Measurements from ENCODE around the gene STON2. TPM values are rescaled to one million over a fixed set of nuclear protein-coding genes. Genes with fewer than 3 reads are reported as not detected.

STON2 gene
- total and polyA plus RNA-seq, 2 experiments from 2014 or later: 5.0 to 22.7 TPM

DNA sequence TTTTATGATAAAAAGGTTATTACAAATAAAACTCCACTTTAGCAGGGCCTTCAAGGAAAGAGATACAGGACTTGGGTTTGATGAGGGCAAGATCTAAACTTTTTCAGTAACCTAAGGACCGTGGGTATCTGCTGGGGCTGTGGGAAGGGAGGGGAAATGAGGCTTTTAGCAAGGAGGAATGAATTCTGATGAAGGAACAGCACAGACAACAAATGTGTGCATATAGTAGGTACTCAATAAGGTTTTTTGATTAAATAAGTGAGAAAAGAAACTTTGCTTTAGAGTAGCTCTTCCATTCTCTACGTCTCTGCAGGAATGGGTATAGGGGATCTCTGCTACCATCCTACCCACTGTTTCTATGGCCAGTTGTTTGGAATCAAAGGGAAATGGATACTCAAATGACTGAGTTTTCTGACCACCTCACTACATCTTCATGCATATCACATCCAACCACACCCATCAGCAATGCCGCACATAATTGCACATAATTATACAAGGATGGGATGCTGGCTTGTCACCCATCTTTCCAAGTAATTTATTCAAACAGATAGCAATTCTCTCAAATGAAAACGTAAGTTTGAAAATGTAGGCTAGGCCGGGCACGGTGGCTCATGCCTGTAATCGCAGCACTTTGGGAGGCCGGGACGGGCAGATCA, 119.9 kb downstream of the STON2 start:
- Histone ChIP-seq H3K79me2 (no peaks in the 10 kb centered on the region), H3K27ac (no peak overlapping the region), H2AFZ (no peak overlapping the region), H3K4me3 (no peak overlapping the region), H3K36me3 (replicated peaks; ENCODE audit: insufficient read depth, low read depth) (no peaks in the 10 kb centered on the region), H3K9me2 (replicated peaks; ENCODE audit: insufficient read depth) (no peaks in the 10 kb centered on the region), H3K4me2 (no peak overlapping the region), H3K27me3 (no peaks in the 10 kb centered on the region), H3K4me1 (ENCODE audit: insufficient read depth) (peaks cover 5% of the 10 kb centered on the region), H3K9me3 (ENCODE audit: low read depth) (no peaks in the 10 kb centered on the region), H4K20me1 (ENCODE audit: insufficient read depth, poor library complexity, severe bottlenecking) (no peaks in the 10 kb centered on the region)
- WGBS (ENCODE audit: low lambda C conversion rate, missing lambda C conversion rate): 96% methylated on average over 9 of the region's 9 CpGs
- DNase-seq (ENCODE audit: low spot score): no peak
- TF ChIP-seq EZH2phosphoT487 (IDR thresholded peaks at IDR 0.05; ENCODE audit: low read depth, severe bottlenecking, unreplicated experiment) (no peak), EZH2 (IDR thresholded peaks at IDR 0.05; ENCODE audit: borderline replicate concordance) (no peak)
- TF ChIP-seq, protein P1, sequence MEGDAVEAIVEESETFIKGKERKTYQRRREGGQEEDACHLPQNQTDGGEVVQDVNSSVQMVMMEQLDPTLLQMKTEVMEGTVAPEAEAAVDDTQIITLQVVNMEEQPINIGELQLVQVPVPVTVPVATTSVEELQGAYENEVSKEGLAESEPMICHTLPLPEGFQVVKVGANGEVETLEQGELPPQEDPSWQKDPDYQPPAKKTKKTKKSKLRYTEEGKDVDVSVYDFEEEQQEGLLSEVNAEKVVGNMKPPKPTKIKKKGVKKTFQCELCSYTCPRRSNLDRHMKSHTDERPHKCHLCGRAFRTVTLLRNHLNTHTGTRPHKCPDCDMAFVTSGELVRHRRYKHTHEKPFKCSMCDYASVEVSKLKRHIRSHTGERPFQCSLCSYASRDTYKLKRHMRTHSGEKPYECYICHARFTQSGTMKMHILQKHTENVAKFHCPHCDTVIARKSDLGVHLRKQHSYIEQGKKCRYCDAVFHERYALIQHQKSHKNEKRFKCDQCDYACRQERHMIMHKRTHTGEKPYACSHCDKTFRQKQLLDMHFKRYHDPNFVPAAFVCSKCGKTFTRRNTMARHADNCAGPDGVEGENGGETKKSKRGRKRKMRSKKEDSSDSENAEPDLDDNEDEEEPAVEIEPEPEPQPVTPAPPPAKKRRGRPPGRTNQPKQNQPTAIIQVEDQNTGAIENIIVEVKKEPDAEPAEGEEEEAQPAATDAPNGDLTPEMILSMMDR (IDR thresholded peaks at IDR 0.05; ENCODE audit: poor library complexity): no peak

DNA sequence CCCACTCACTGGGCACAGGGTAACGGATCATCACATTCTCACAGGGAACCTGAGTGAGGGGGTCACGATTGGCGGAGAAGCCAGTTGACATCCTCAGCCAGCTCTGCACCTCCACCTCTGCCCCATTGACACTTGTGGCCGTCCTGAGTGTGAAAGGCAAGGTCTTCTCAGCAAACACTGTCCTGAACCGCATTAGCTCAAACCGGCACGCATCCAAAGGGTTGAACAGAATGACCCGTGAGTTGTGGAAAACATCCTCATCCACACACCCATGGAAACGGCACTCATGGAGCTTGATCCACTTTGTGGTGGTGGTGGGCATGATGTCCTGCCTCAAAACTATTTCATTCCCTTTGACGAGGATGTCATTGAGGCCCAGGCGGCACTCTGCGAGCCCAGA, 123.0 kb downstream of the STON2 start:
- no peaks in the 10 kb centered on the region for H3K9me3 ChIP-seq (ENCODE audit: low read depth)
- 96% methylated on average over 12 of the region's 12 CpGs for WGBS (ENCODE audit: low lambda C conversion rate, missing lambda C conversion rate)
- DNase-seq (ENCODE audit: low spot score): no peak
- TF ChIP-seq EZH2 (IDR thresholded peaks at IDR 0.05; ENCODE audit: borderline replicate concordance) (no peak), EZH2phosphoT487 (IDR thresholded peaks at IDR 0.05; ENCODE audit: low read depth, severe bottlenecking, unreplicated experiment) (no peak)
- TF ChIP-seq, protein P1 (IDR thresholded peaks at IDR 0.05; ENCODE audit: poor library complexity): no peak
- H3K4me3 ChIP-seq: no peak overlapping the region
- H2AFZ ChIP-seq: no peak overlapping the region
- no peaks in the 10 kb centered on the region for H3K36me3 ChIP-seq (replicated peaks; ENCODE audit: insufficient read depth, low read depth)
- H3K4me2 ChIP-seq: no peak overlapping the region
- peaks cover 5% of the 10 kb centered on the region for H3K4me1 ChIP-seq (ENCODE audit: insufficient read depth)
- no peaks in the 10 kb centered on the region for H3K79me2 ChIP-seq
- no peaks in the 10 kb centered on the region for H4K20me1 ChIP-seq (ENCODE audit: insufficient read depth, poor library complexity, severe bottlenecking)
- peak overlapping the region; percentile 59 for H3K27ac ChIP-seq
- H3K27me3 ChIP-seq: no peaks in the 10 kb centered on the region
- no peaks in the 10 kb centered on the region for H3K9me2 ChIP-seq (replicated peaks; ENCODE audit: insufficient read depth)

DNA sequence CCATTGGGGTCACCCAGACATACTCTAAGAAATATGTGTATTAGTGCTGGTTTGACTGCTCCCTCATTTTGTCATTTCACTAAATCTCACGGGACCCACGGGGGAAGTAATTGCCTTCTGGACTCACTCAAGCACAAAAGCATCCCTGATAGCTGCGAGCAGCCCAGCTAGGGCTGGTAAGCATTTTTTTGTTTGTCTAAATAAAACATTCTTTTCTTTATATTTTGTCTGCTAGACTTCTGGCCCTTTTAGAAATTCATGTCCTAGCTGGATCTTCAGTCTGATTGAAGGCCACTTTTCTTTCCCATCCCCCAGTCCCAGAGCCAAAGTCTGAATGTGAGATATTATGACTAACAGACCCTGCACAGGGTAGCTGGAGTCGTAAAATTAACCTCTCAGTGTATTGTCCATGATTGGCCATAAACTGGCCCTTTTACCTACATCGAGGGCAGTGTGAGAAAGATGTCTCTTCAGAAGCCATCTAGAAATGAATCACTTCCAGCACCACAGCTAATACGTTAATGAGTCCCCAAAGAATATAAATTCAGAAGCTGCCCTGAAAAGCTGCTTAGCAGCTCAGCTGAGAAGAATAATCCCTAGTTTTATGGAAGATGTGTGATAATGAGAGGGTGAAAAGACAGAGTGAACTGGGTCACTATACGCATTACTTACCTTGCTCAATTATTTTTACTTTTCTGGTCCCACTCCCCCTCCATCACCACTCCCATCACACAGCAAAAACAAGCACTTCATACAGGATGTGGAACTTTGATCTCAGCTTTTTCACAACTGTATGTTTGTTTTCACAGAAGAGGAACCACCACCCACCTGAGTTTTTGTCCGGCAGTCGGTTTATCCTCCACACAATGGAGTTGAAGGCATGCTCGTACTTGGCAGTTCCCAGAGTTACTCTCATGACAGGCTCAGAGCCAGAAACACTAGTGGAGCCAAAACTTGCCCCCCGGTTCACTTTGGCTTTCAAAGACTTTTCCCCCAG, 123.8 kb downstream of the STON2 start:
- 64% methylated on average over 11 of the region's 11 CpGs for WGBS (ENCODE audit: low lambda C conversion rate, missing lambda C conversion rate)
- no peak overlapping the region for H3K4me3 ChIP-seq
- TF ChIP-seq, protein P1 (IDR thresholded peaks at IDR 0.05; ENCODE audit: poor library complexity): no peak
- no peak for TF ChIP-seq EZH2phosphoT487 (IDR thresholded peaks at IDR 0.05; ENCODE audit: low read depth, severe bottlenecking, unreplicated experiment)
- no peak for TF ChIP-seq EZH2 (IDR thresholded peaks at IDR 0.05; ENCODE audit: borderline replicate concordance)

More for the DNA sequence above, 123.8 kb downstream of the STON2 start:
- no peak overlapping the region for H2AFZ ChIP-seq
- H3K36me3 ChIP-seq (replicated peaks; ENCODE audit: insufficient read depth, low read depth): no peaks in the 10 kb centered on the region
- no peaks in the 10 kb centered on the region for H3K9me3 ChIP-seq (ENCODE audit: low read depth)
- H3K4me1 ChIP-seq (ENCODE audit: insufficient read depth): peaks cover 5% of the 10 kb centered on the region
- H3K27me3 ChIP-seq: no peaks in the 10 kb centered on the region
- H3K79me2 ChIP-seq: no peaks in the 10 kb centered on the region
- no peaks in the 10 kb centered on the region for H4K20me1 ChIP-seq (ENCODE audit: insufficient read depth, poor library complexity, severe bottlenecking)
- H3K9me2 ChIP-seq (replicated peaks; ENCODE audit: insufficient read depth): no peaks in the 10 kb centered on the region
- DNase-seq (ENCODE audit: low spot score): peak; percentile 54
- peak overlapping the region; percentile 36 for H3K4me2 ChIP-seq
- peak overlapping the region; percentile 59 for H3K27ac ChIP-seq

All from hepatocyte (in vitro differentiated cells).